NCI-H446 treated with DMSO at 0.1 percent for 48 hours (cell line): Measurements from ENCODE around the gene SLC2A14.
"Not testable (repeated sequence)": the region's sequence is repeated elsewhere in the genome, so short reads cannot be mapped to it uniquely, and the experiment has no call there.

ENCODE experiments used
- DNase-seq: peaks from one replicate; lab custom pipeline; 2025; lab: John Stamatoyannopoulos, UW

The SLC2A14 gene

DNA sequence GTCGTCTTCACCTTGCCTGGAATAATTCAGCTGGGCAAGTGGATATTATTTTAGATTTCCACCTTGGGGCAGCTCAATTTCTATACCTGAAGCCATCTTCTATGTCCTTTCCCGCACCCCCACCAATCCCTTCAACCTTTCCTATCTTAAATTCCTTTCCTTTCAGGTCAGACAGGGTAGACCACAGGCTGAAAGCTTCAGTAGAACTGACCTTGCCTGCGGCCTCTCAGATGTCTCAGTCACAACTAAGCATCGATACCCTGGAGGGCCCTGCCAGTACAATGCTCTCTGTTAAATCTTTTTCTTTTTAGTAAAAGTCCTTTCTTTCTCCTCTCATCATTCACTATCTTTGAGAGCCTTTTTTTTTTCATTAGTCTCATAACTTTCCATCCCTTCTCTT lies 38.9 kb downstream of the SLC2A14 start:
- DNase-seq, result no peak

DNA sequence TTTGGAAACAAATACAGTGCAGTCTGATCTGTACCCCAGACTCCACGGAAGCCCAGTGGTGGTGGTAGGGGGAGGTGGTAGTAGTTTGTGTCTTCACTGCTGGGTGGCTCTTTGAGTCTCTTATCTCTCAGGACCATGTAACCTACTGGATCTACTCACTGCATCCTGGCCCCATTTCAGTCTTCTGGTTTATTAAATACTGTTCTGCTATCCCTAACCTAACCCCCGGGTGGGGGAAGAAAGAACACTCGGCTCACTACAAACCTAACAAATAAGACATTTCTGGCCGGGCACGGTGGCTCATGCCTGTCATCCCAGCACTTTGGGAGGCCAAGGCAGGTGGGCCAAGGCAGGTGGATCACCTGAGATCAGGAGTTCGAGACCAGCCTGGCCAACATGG lies 39.5 kb downstream of the SLC2A14 start:
- not testable (repeated sequence) for DNase-seq

DNA sequence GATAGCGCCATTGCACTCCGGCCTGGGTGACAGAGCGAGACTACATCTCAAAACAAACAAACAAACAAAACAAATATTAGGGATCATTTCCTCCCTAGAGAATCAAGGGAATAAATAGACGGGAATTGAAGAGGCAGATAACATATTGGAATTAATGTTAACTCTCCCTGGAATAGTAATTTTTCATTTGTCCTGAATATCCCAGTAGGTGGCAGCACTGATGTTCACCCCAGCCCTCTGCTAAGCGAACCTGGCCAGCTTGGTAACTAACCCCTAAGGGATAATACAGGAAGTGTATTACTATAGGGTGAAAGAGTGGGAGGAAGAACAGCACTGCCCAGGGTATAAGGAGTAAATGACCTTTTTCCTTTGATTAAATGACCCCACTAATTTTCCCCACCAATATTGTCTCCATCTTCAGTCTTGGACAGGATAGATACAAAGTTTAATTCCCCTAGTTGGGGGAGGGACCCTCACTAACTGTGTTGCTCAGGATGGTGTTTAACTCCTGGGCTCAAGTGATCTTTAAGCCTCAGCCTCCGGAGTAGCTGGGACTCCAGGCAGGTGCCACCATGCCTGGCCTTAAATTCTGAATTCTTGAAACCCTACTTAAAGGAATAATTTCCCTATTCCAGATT lies 40.5 kb downstream of the SLC2A14 start:
- DNase-seq, result no peak

DNA sequence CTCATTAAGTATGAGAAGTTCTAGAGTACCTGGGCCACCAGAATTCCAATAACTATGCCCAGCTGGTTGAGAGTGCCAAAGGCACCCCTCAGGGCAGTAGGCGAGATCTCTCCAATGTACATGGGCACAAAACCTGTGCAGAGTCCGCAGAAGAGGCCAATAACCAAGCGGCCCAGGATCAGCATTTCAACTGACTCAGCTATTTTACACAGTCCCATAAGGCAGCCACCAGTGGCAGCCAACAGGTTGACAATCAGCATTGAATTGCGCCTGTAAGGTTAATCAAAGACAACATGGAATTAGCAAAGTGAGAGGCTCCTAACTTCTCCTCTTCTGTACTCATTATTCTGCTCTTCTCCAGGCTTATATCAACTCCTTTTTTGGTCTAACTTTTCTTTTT lies 43.0 kb downstream of the SLC2A14 start:
- DNase-seq, result not testable (repeated sequence)

DNA sequence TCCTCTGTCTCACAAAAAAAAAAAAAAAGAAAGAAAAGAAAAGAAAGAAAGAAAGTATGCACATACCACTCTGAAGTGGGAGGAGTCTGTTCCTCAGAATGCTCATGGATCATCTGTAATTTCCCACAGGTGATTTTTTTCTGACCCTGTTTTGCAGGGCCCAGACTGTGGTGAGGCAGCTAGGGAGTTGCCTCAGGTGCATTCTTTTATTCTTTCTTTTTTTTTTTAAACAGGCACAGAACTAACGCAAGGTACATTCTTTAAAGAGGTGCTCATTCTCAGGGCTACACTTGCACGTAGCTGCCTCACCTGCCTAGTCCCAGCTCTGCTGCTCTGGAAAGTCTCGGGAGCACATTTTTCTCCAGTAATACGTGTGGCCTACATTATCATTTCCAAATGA lies 47.0 kb downstream of the SLC2A14 start:
- DNase-seq, result not testable (repeated sequence)

DNA sequence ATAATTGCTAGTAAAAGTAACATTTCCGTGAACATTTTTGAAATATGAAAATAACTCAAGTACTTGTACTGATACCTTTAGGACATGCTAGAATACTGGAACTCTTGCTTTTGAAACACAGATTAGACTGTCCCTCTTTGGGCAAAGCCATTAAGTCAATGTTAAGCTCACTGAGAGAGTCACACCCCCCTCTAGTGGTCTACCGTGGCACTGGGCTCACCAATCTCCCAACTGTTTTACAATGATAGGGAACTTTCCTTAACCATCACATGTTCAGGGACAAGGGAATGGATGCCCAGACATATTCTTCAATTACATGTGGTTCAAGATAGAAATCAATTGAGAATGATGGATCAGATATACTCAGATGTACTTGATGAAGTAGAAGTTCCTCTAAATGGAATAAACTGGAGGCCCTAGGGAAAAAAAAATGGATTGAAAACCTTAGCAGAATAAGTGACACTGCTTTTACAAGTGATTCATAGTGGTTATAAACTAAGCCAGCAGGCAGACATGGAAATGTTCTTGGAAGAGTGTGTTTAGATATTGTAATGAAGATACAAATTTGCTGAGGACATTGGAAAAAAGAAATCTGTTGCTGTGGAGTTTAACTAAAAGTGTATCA lies 65.7 kb downstream of the SLC2A14 start:
- DNase-seq, result no peak

DNA sequence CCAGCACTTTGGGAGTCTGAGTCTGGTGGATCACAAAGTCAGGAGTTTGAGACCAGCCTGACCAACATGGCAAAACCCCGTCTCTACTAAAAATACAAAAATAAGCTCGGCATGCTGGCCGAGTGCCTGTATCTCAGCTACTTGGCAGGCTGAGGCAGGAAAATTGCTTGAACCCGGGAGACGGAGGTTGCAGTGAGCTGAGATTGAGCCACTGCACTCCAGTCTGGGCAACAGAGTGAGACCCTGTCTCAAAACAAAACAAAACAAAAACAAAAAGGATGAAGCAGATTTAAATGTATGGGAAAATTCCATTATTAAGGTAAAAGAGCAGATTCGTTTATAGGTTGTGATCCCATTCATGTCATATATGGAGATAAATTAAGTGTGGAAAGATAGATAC lies 66.4 kb downstream of the SLC2A14 start:
- not testable (repeated sequence) for DNase-seq

DNA sequence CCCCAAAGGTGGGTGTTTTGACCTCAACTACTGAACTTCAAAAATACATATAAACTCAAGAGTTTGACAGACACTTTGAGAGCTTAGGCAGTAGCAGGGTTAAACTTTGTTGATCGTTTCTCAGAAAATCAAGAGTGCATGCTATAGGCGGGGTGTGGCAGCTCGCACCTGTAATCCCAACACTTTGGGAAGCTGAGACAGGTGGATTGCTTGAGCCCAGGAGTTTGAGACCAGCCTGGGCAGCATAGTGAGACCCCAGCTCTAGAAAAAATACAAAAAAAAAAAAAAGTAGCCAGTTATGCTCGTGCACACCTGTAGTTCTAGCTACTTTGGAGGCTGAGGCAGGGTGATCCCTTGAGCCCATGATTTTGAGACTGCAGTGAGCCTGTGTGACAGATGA lies 71.3 kb downstream of the SLC2A14 start:
- DNase-seq, result no peak

DNA sequence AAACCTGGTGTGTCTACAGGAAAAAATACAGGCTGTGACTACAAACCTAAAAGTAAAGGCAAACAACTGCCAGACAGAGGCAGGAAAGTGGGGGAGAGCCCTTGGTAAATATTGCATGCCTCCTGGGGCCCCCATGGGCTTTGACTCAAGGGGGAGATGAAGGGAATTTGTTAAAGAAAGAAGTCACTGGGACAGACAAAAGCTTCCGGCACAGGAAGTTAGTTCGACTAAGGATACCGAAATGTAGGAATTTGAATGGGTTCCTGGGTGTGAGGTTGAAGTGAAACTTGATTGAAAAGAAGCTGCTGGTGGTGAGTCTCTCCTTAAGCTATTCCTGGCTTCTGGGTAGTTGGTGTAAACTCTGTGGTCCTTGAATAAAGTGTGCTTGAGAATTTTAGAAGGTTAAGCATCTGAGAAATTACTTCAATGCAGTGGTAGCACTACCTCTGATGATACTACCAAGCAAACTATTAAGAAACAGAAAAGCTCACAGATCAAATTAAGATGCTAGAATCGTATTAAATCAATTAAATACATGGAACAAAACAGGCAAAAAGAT lies 73.9 kb downstream of the SLC2A14 start:
- not testable (repeated sequence) for DNase-seq

DNA sequence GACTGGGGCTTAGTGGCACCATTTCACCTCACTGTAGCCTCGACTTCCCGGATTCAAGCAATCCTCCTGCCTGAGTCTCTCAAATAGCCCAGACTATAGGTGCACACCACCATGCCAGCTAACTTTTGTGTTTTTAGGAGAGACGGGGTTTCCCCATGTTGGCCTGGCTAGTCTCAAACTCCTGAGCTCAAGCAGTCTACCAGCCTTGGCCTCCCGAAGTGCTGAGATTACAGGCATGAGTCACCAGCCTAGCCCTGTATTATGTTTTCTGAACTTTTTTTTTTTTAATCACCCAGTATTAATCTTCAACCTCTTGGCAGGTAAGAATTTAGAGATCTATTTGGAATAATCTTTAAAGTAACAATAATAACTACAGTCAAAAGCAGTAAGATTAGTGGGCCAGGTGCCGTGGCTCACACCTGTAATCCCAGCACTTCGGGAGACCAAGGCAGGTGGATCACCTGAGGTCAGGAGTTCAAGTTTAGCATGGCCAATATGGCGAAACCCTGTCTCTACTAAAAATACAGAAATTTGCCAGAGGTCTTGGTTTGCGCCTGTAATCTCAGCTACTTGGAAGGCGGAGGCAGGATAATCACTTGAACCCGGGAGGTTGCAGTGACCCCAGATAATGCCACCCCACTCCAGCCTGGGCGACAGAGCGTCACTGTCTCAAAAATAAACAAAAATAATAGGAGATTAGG lies 74.9 kb downstream of the SLC2A14 start:
- DNase-seq, result no peak

DNA sequence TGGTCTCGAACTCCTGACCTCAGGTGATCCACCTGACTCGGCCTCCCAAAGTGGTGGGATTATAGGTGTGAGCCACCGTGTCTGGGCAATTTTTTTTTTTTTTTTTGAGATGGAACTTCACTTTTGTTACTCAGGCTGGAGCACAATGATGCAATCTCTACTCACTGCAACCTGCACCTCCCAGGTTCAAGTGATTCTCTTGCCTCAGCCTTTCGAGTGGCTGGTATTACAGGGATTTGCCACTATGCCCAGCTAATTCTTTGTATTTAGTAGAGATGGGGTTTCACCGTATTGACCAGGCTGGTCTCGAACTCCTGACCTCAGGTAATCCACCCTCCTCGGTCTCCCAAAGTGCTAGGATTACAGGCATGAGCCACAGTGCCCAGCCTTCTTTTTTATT lies 75.4 kb downstream of the SLC2A14 start:
- DNase-seq, result not testable (repeated sequence)

DNA sequence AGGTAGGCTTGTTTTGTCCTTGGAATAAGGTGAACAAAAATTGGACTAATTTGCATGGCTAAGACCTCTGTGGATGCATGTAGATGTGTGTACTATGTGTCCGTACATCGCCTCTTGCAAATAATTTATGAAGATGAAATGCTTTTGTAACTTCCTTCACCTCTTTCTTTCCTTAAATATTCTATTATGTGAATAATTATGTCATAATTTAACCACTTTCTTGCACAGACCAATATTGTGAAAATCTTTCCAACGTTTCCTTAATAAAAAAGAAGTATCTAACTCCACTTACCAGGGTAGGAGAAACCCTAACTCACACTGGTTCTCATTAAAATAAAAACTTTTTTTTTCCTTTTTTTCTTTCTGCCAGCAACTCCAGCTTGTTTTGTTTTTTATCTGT lies 79.5 kb downstream of the SLC2A14 start:
- no peak for DNase-seq

DNA sequence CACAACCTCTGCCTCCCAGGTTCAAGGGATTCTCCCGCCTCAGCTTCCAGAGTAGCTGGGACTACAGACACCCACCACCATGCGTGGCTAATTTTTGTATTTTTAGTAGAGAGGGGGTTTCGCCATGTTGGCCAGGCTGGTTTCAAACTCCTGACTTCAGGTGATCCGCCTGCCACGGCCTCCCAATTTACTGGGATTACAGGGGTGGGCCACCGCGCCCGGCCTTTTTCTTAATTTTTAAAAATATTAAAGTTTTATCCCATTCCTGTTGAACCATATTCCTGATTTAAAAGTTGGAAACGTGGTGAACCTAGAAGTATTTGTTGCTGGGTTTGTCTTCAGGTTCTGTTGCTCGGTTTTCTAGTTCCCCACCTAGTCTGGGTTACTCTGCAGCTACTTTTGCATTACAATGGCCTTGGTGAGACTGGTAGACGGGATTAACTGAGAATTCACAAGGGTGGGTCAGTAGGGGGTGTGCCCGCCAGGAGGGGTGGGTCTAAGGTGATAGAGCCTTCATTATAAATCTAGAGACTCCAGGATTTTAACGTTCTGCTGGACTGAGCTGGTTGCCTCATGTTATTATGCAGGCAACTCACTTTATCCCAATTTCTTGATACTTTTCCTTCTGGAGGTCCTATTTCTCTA lies 83.7 kb downstream of the SLC2A14 start, which contains the start of gene NANOG:
NANOG (plus strand) TSS at position 519 of the 645 bp plus-strand sequence. CDS start 213 bp downstream, outside the sequence.
- not testable (repeated sequence) for DNase-seq

DNA sequence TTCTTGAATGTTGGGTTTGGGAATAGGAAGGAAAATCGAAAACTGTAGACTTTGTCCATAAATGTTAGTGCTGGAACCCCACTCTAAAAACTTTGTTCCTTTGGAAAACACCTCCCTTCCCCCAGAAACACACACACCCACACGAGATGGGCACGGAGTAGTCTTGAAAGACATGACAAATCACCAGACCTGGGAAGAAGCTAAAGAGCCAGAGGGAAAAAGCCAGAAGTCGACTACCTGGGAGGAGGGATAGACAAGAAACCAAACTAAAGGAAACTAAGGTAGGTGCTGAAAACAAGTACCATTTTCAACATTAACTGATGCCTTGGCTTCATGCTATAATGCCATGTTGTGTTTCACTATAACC lies 84.4 kb downstream of the SLC2A14 start:
- DNase-seq, result no peak

DNA sequence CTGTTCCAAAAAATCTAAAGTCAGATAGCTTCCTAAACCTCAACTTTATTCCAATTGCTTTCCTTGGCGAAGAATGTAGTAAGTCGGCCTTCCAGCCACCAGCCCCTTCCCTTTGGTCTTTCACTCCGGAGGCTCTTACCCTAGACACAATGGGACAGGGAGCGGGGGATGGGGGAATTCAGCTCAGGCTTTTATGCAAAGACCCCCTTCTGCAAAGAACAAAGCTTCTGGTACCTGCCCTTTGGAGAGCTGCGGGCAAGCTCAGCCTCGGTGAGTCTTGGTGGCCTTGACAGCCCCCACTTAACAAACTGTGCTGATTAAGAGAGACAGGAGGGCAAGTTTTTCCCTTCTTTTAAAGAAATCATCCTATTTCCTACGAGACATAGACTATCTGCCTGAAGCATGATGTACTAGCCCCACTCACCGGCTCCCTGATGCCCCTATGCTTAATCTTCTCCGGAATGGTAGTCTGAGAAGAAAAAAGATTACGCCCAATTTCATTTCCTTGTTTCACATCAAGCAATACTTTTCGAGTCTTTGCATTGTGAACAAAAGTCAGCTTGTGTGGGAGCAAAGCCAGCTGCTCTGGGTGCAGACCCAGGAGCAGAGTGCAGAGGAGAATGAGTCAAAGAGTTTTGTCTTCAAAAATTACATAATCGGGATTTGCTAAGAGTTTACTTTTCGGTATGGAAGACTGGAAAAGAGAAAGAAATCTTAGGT lies 85.0 kb downstream of the SLC2A14 start:
- DNase-seq, result no peak

DNA sequence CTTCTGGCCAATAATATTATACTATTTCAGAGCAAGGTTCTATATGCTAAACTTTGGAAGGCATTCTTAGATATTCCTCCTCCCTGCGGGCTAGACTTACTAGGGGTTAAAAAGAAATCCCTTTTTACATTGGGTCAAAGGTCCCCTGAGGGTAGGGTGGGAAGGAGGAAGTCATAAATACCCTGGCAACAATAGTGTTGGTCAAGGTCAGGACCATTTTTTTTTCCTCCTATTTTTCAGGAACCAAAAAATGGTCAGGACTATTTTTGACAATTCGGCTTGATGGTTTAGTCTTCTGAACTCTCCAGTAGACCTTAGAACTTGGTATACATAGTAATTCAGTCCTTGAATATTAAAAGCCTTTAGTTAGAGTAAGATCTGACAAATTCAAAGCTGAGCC lies 88.0 kb downstream of the SLC2A14 start:
- DNase-seq, result no peak

DNA sequence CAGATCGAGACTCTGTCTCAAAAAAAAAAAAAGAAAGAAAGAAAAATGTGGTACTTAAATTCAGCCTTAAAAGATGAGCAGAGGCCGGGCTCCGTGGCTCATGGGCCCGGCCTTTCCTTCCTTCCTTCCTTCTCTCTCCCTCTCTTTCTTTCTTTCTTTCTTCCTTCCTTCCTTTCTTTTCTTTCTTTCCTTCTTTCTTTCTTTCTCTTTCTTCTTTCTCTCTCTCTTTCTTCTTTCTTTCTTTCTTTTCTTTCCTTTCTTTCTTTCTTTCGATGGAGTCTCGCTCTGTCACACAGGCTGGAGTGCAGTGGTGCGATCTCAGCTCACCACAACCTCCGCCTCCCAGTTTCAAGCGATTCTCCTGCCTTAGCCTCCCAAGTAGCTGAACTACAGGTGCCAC lies 89.3 kb downstream of the SLC2A14 start:
- not testable (repeated sequence) for DNase-seq

DNA sequence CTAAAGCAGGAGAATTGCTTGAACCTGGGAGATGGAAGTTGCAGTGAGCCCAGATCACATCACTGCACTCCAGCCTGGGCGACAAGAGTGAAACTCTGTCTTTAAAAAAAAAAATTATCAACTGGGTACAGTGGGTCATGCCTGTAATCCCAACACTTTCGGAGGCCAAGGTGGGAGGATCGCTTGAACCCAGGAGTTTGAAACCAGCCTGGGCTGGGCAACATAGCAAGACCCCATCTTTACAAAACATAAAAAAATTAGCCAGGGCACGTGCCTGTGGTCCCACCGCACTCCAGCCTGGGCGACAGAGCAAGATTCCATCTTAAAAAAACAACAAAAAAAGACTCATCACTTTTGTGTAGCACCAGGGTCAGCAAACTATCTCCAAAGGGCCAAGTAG lies 90.7 kb downstream of the SLC2A14 start:
- no peak for DNase-seq

DNA sequence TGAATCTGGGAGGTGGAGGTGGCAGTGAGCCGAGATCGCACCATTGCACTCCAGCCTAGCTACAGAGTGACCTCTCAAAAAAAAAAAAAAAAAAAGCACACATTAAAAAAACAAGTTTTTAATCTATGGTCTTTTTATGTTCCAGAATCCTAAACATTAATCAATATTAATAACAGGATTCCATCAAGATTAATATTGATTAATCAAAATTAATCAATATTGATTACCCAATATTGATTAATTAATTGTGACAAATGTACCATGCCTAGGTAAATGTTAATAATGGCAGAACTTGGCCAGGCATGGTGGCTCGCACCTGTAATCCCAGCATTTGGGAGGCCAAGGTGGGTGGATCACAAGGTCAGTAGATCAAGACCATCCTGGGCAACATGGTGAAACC lies 91.4 kb downstream of the SLC2A14 start:
- no peak for DNase-seq

DNA sequence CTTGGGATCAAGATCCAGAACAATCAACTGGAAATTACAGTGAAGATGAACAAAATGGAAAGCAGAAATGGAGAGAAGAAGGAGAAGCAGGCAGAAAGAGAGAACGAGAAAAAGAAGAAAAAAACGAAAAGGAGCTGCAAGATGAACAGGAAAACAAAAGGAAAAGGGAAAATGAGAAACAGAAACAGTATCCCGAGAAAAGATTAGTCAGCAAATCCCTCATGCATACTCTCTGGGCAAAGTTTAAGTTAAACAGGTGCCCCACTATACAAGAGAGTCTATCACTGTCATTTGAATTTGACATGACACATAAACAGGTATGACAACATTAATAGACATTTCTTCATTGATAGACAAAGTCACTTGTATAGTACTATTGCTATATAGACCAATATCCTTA lies 102.7 kb downstream of the SLC2A14 start:
- no peak for DNase-seq
